OCI-LY1 (cell line): Measurements from ENCODE around the gene TLE5.

Experiments used
- EZH2 ChIP-seq: fragments of 200-600 bp; sonication (generic), shearing (Covaris generic); IDR thresholded peaks from 2 replicates; pipeline ENCODE4 v1.8.0; 2017; ENCODE audit warnings: borderline replicate concordance, mixed run types, mild to moderate bottlenecking, antibody characterized with exemption, low read length, moderate library complexity, mixed read lengths
- TF ChIP-seq, protein P1 (sequence below): fragments of 200-600 bp; sonication (generic), shearing (Covaris generic); IDR thresholded peaks from 2 replicates; pipeline ENCODE4 v1.5.1; 2017; ENCODE audit warnings: mild to moderate bottlenecking, antibody characterized with exemption, low read length, moderate library complexity, mixed read lengths

DNA sequence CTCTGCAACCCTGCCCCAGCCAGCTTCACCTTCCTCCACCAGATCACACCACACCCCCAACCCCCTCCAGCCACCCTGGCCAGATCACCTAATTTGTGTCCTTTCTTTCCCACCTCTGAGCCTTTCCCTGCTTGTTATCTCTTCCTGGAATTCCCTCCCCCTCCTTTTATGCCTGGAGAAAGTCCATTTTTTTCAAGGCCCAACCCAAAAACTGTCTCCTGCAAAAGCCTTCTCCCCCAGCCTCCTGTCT lies 28.0 kb downstream of the TLE5 start:
- no peak for TF ChIP-seq EZH2
- TF ChIP-seq, protein P1, sequence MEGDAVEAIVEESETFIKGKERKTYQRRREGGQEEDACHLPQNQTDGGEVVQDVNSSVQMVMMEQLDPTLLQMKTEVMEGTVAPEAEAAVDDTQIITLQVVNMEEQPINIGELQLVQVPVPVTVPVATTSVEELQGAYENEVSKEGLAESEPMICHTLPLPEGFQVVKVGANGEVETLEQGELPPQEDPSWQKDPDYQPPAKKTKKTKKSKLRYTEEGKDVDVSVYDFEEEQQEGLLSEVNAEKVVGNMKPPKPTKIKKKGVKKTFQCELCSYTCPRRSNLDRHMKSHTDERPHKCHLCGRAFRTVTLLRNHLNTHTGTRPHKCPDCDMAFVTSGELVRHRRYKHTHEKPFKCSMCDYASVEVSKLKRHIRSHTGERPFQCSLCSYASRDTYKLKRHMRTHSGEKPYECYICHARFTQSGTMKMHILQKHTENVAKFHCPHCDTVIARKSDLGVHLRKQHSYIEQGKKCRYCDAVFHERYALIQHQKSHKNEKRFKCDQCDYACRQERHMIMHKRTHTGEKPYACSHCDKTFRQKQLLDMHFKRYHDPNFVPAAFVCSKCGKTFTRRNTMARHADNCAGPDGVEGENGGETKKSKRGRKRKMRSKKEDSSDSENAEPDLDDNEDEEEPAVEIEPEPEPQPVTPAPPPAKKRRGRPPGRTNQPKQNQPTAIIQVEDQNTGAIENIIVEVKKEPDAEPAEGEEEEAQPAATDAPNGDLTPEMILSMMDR, result no peak
